NK-92 (cell line): ENCODE results near the gene GDPD3.

ENCODE experiments used
- DNase-seq: peaks from one replicate; lab custom pipeline; 2025; ENCODE audit not compliant: unreplicated experiment; lab: John Stamatoyannopoulos, UW

The GDPD3 gene

GRCh38 chr16:30060836-30061554, 52.3 kb downstream of the GDPD3 start:
- no peak for DNase-seq

DNA sequence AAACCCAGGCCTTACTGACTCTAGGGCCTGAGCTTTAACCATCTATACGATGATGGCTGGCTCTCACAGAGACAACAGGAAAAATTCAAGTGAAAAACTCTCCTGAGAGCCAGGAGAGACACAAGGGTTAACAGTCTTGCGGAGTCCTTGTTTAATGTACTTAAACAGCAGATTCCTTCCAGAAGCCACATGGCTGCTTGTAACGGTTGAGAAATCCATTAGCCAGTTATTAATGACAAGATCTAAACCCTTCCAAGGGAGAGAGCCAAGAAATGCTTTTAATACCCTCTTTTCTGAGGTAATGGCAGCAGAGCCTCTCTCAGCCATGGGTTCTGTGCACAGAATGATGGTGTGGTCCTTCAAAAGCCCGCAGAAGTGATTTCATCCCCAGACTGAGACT, 53.0 kb downstream of the GDPD3 start:
- no peak for DNase-seq

- no peak for DNase-seq
Measured at GRCh38 chr16:30054959-30055553, 58.3 kb downstream of the GDPD3 start.
